GM23248 (cell line): Measurements from ENCODE around the gene GPSM1.

Experiments
- EZH2 ChIP-seq: fragments of 200-600 bp; sonication (generic); IDR thresholded peaks from 2 replicates; pipeline ENCODE4 v1.6.1; 2018; ENCODE audit warnings: antibody characterized with exemption, mild to moderate bottlenecking; ENCODE audit not compliant: insufficient read depth, poor library complexity, severe bottlenecking
- EZH2phosphoT487 ChIP-seq: fragments of 200-600 bp; sonication (generic); IDR thresholded peaks from 2 replicates; pipeline ENCODE4 v1.6.1; 2018; ENCODE audit warnings: antibody characterized with exemption, moderate library complexity, mild to moderate bottlenecking, low read depth; ENCODE audit not compliant: insufficient read depth

GRCh38 chr9:136377341-136378169 is 50.2 kb downstream of the GPSM1 start:
- no peak for TF ChIP-seq EZH2
- no peak for TF ChIP-seq EZH2phosphoT487
